ENCODE results near the gene OR9Q1.

GRCh38 chr11:58165504-58166106, 141.9 kb downstream of the OR9Q1 start:
- no peak for TF ChIP-seq CTCF (conservative IDR thresholded peaks at IDR 0.05 in 1 of 2, IDR thresholded peaks at IDR 0.05 in 1 of 2; ENCODE audit: low read depth in 1 of 2, low read length in 2 of 2)
- TF ChIP-seq EZH2 (IDR thresholded peaks at IDR 0.05; ENCODE audit: low read length, missing control alignments) = no peak

Data from fibroblast of lung (primary cell).